OCI-LY3 (cell line): ENCODE measurements around the gene ATP2A2.

ENCODE experiments used
- H2AFZ ChIP-seq: fragments of 200-600, 300-600 bp; shearing (Covaris generic); 2 replicates; pipeline ENCODE4 v1.6.0; 2014; ENCODE audit warnings: antibody characterized with exemption, low read depth, low read length
- H3K27ac ChIP-seq: fragments of 200-600, 300-600 bp; sonication (generic); 2 replicates; pipeline ENCODE4 v1.5.1; 2014; ENCODE audit warnings: mild to moderate bottlenecking, low read length, moderate library complexity, mixed read lengths
- H3K27me3 ChIP-seq: fragments of 200-600, 300-600 bp; sonication (generic); 2 replicates; pipeline ENCODE4 v1.6.1; 2014; ENCODE audit warnings: low read depth, low read length, mixed read lengths
- H3K36me3 ChIP-seq: fragments of 200-600, 300-600 bp; sonication (generic); replicated peaks from 2 replicates; pipeline ENCODE3; 2014; ENCODE audit warnings: low read depth, low read length, mixed read lengths
- H3K4me1 ChIP-seq: fragments of 300-600, 200-600 bp; sonication (generic); 2 replicates; pipeline ENCODE4 v1.6.1; 2014; ENCODE audit warnings: low read length, mixed read lengths
- H3K4me2 ChIP-seq: fragments of 200-600, 300-600 bp; sonication (generic); 2 replicates; pipeline ENCODE4 v1.6.1; 2014; ENCODE audit warnings: low read length, mixed read lengths
- H3K4me3 ChIP-seq: fragments of 300-600, 200-600 bp; sonication (generic); 2 replicates; pipeline ENCODE4 v1.5.1; 2014; ENCODE audit warnings: antibody characterized with exemption, mild to moderate bottlenecking, low read length, moderate library complexity
- H3K79me2 ChIP-seq: fragments of 300-600, 200-600 bp; shearing (Covaris generic); 2 replicates; pipeline ENCODE4 v1.6.1; 2014; ENCODE audit warnings: mild to moderate bottlenecking, low read length, mixed read lengths
- H3K9ac ChIP-seq: fragments of 300-600, 200-600 bp; shearing (Covaris generic); 2 replicates; pipeline ENCODE4 v1.6.0; 2014; ENCODE audit warnings: mild to moderate bottlenecking, low read length, moderate library complexity
- H3K9me3 ChIP-seq: fragments of 200-600, 300-600 bp; shearing (Covaris generic); 2 replicates; pipeline ENCODE4 v1.6.1; 2014; ENCODE audit warnings: low read length, mixed read lengths; ENCODE audit not compliant: insufficient read depth
- H4K20me1 ChIP-seq: fragments of 200-600, 300-600 bp; sonication (generic); 2 replicates; pipeline ENCODE4 v1.6.1; 2016; ENCODE audit warnings: low read length, mixed read lengths; ENCODE audit not compliant: insufficient read depth
- EZH2phosphoT487 ChIP-seq: fragments of 200-600 bp; shearing (Covaris generic); IDR thresholded peaks from 2 replicates; pipeline ENCODE4 v1.6.1; 2018; ENCODE audit warnings: antibody characterized with exemption, mixed run types, low read depth
- TF ChIP-seq, protein P1 (sequence below): fragments of 200-600, 300-600 bp; sonication (generic); IDR thresholded peaks from 2 replicates; pipeline ENCODE4 v1.5.1; 2014; ENCODE audit warnings: antibody characterized with exemption, low read length, low read depth

ATP2A2 gene

DNA sequence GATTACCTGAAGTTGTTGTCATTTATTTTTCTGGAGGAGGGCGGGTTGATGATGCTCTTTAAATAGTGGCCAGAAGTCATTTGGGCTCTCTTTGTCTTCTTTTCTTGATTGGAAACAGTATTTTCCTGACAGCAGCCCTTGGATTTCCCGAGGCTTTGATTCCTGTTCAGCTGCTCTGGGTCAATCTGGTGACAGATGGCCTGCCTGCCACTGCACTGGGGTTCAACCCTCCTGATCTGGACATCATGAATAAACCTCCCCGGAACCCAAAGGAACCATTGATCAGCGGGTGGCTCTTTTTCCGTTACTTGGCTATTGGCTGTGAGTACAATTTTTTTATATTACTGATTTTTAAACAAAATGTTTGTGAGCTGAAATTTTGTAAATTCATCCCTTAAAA, 62.1 kb downstream of the ATP2A2 start:
- Histone ChIP-seq H3K4me1 (peaks cover 11% of the 10 kb centered on the region), H4K20me1 (peaks cover 5% of the 10 kb centered on the region; the same call in 1 of the 2 replicates), H3K9ac (no peak overlapping the region), H3K79me2 (peaks cover 17% of the 10 kb centered on the region), H3K9me3 (no peaks in the 10 kb centered on the region), H3K27ac (no peak overlapping the region), H3K36me3 (peaks cover 94% of the 10 kb centered on the region), H3K4me3 (no peak overlapping the region), H3K27me3 (no peaks in the 10 kb centered on the region), H3K4me2 (no peak overlapping the region), H2AFZ (no peak overlapping the region)
- TF ChIP-seq, protein P1, sequence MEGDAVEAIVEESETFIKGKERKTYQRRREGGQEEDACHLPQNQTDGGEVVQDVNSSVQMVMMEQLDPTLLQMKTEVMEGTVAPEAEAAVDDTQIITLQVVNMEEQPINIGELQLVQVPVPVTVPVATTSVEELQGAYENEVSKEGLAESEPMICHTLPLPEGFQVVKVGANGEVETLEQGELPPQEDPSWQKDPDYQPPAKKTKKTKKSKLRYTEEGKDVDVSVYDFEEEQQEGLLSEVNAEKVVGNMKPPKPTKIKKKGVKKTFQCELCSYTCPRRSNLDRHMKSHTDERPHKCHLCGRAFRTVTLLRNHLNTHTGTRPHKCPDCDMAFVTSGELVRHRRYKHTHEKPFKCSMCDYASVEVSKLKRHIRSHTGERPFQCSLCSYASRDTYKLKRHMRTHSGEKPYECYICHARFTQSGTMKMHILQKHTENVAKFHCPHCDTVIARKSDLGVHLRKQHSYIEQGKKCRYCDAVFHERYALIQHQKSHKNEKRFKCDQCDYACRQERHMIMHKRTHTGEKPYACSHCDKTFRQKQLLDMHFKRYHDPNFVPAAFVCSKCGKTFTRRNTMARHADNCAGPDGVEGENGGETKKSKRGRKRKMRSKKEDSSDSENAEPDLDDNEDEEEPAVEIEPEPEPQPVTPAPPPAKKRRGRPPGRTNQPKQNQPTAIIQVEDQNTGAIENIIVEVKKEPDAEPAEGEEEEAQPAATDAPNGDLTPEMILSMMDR = no peak
- TF ChIP-seq EZH2phosphoT487 = no peak

DNA sequence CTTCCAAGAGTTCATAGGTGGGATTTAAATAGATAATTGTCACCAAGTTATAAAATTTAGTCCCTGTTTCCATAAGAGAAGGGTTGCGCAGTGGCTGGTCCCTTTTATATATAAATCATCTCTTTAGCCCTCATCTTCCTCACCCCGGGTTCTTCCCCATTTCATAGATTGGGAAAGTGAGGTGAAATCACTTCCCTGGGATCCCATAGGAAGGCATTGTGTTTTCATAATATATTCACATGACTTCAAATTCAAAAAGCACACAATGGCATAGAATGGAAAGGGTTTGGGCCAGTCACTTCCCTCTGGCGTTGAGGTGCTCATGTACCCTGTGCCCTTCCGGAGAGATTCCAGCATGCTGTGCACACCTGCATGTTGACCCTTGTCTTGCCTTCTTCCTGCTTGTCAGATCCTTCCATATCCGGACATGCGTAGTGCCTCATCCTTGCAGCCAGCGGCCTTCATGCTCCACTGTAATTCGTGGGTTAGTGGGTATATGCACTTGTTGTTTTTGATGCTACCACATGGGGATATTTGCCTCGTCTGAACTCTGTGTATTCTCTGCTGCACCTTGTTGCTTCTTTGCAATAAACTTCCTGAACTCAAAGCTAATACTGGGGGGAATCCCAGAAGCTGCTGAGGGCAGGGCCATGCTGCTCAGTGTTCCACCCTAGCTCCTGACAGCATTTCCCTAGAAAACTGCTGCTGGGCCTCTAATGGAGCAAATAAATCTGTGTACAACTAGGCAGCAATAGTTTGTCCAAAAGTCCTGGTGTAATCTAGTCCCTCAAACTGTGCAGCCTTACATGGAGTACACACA, 62.9 kb downstream of the ATP2A2 start:
- H3K4me2 ChIP-seq = no peak overlapping the region
- H2AFZ ChIP-seq = no peak overlapping the region
- H3K36me3 ChIP-seq = peaks cover 94% of the 10 kb centered on the region
- H4K20me1 ChIP-seq = no peaks in the 10 kb centered on the region; the same call in 1 of the 2 replicates
- H3K4me1 ChIP-seq = peaks cover 2% of the 10 kb centered on the region
- H3K79me2 ChIP-seq = peaks cover 8% of the 10 kb centered on the region
- no peaks in the 10 kb centered on the region for H3K27me3 ChIP-seq
- H3K9me3 ChIP-seq = no peaks in the 10 kb centered on the region
- TF ChIP-seq, protein P1 = no peak
- no peak for TF ChIP-seq EZH2phosphoT487
- H3K27ac ChIP-seq = no peak overlapping the region
- no peak overlapping the region for H3K4me3 ChIP-seq
- H3K9ac ChIP-seq = no peak overlapping the region

DNA sequence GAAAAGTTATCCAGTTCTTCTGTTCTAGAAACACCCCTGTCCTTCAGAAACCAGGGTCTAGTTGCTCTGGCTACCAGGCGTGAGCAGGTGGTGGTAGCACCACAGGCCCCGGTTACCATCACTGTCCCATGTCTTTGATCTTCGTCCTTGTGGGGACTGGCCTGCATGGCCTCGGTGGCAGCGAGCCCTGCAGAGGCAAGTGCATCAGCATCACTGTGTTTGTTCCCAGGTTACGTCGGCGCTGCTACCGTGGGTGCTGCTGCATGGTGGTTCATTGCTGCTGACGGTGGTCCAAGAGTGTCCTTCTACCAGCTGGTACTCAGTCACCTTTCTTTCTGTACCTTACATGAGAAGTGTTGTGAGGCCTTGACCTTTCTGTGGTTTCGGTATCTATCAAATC, 63.6 kb downstream of the ATP2A2 start:
- H3K4me1 ChIP-seq = no peaks in the 10 kb centered on the region
- TF ChIP-seq, protein P1 = no peak
- no peak for TF ChIP-seq EZH2phosphoT487
- H2AFZ ChIP-seq = no peak overlapping the region
- no peaks in the 10 kb centered on the region for H3K27me3 ChIP-seq
- H3K36me3 ChIP-seq = peaks cover 92% of the 10 kb centered on the region
- H3K27ac ChIP-seq = no peak overlapping the region
- H3K9me3 ChIP-seq = no peaks in the 10 kb centered on the region
- peaks cover 6% of the 10 kb centered on the region for H3K79me2 ChIP-seq
- no peaks in the 10 kb centered on the region; the same call in 1 of the 2 replicates for H4K20me1 ChIP-seq
- no peak overlapping the region for H3K4me3 ChIP-seq
- H3K4me2 ChIP-seq = no peak overlapping the region
- H3K9ac ChIP-seq = no peak overlapping the region

DNA sequence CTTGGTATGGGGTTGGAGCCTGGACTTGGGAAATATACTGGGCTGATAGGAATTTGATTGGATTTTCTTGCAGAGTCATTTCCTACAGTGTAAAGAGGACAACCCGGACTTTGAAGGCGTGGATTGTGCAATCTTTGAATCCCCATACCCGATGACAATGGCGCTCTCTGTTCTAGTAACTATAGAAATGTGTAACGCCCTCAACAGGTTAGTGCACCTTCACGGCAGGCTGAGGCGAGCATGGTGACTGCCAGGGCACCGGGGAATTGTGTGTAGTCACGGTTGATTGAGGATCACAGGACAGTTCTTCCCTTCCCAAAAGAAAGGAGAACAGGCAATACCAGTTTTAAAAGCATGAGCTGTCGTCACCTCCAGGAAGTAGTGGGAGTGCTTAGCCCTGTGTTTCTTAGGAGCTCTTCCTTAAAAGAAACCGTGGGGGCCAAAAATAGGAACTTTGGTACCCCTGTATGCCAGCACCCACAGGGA, 64.2 kb downstream of the ATP2A2 start:
- no peak overlapping the region for H2AFZ ChIP-seq
- no peaks in the 10 kb centered on the region; the same call in 1 of the 2 replicates for H4K20me1 ChIP-seq
- H3K9me3 ChIP-seq = no peaks in the 10 kb centered on the region
- no peak overlapping the region for H3K4me2 ChIP-seq
- H3K27me3 ChIP-seq = no peaks in the 10 kb centered on the region
- no peak overlapping the region for H3K9ac ChIP-seq
- H3K4me1 ChIP-seq = no peaks in the 10 kb centered on the region
- peaks cover 92% of the 10 kb centered on the region for H3K36me3 ChIP-seq
- no peak overlapping the region for H3K4me3 ChIP-seq
- no peak for TF ChIP-seq EZH2phosphoT487
- TF ChIP-seq, protein P1 = no peak
- peaks cover 6% of the 10 kb centered on the region for H3K79me2 ChIP-seq
- H3K27ac ChIP-seq = no peak overlapping the region
